Stimulated activated CD4-positive, alpha-beta T cell treated with anti-CD3 and anti-CD28 coated beads, Interleukin-4, amount 100 ng/mL, for 4 hours (primary cell): ENCODE measurements around the gene LAPTM4A.
"Not testable (repeated sequence)": the region's sequence is repeated elsewhere in the genome, so short reads cannot be mapped to it uniquely, and the experiment has no call there.

Experiments
- DNase-seq, 2 experiments: peaks; one replicate each; pipeline ENCODE4 v3.0.0-alpha.2; 2020

LAPTM4A gene

GRCh38 chr2:20050104-20050645 is 1.3 kb downstream of the LAPTM4A start:
- DNase-seq: no peak

DNA sequence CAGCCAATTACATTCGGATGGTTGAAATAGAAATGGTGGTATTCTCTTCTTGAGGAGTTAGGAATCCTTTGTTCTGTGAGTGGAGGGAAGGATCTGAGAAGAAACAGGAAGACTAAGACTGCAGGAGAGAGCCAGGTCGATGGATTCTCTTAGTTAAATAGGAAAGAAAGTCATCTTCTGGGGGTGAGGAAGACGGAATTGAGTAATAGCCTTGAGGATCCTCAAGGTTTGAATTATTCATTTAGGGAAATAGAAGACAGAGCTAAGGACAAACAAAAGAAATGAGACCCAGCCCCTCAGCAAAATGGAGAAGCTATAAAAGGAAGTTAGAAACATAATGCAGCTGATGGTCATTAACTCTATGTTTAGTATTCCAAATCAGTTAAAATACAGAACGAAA is 1.8 kb downstream of the LAPTM4A start:
- DNase-seq: no peak

- DNase-seq: no peak
Measured at GRCh38 chr2:20048488-20049448, 2.7 kb downstream of the LAPTM4A start.

DNA sequence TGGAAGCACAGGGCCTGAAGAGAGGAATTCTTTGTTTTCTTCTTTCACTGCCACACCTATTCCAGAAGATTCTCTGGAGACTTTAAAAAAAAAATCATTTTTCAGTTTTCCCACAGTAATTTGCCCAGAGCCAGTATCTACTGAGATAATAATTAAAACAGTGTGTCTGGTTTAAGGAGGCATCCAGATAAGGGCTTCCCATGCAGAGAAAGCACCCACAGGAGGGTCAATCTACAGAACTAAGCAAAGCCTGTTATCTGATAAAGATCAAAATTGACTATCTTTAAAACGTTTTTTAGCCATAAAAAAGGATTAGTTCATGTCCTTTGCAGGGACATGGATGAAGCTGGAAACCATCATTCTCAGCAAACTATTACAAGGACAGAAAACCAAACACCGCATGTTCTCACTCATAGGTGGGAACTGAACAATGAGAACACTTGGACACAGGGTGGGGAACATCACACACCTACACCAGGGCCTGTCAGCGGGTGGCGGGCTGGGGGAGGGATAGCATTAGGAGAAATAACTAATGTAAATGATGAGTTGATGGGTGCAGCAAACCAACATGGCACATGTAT is 5.6 kb downstream of the LAPTM4A start:
- not testable (repeated sequence) for DNase-seq

DNA sequence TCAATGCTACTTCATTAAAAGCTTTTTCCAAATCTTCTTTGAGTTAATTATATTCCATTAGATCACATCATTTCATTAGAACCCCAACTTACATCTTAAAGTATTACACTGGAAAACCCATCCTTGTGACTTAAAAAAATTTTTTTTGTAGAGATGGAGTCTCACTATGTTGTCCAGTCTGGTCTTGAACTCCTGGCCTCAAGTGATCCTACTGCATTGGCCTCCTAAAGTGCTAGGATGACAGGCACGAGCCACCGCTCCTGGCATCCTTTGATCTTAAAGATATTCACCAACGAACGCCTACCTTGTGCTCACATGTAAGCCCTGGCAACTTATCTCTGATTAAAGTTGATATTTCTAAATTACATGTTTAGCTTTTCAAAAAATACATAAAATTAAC is 6.7 kb downstream of the LAPTM4A start:
- DNase-seq: no peak

- no peak for DNase-seq
Measured at GRCh38 chr2:20042531-20042930, 8.9 kb downstream of the LAPTM4A start.

GRCh38 chr2:20040489-20041172 is 10.8 kb downstream of the LAPTM4A start:
- no peak for DNase-seq

DNA sequence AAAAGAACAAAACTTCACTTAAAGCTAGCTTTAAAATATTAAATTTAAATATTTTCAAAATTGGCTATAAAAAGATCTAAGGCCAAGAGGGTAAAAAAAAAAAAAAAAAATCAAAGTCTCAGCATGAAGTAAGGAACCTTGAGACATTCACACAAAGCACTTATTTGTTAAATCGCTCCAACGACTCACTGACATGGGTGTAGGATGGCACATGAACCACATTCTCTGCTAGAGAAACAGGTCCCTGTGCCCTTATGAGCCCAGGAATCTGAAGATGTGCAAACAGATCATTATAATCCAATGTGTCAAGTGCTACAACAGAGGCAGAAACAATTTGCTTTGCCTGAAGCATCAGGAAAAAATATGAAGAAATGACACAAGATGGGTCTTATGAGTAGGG is 13.8 kb downstream of the LAPTM4A start:
- no peak for DNase-seq

- no peak for DNase-seq
Measured at GRCh38 chr2:20035955-20036666, 15.3 kb downstream of the LAPTM4A start.

- no peak for DNase-seq
Measured at GRCh38 chr2:20034821-20035220, 16.6 kb downstream of the LAPTM4A start.

GRCh38 chr2:20034218-20034617 is 17.2 kb downstream of the LAPTM4A start:
- DNase-seq: no peak

DNA sequence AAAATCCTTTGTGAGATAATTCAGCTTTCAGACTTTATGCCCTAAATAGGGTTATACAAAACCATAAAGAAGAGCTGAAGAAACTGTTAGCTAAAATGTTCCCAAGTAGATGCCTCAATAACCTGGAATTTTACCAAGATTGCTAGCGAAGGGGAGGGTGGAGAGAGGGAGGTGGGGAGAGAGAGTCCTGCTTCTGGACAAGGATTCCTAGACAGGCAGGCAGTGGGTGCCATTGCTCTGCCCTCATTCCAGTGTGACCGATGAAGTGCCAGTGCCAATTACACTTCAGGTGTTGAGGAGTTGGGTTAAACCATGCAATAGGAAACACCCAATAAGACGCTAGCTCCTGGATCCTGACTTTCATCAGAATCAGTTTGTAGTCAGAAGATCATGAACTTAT is 18.1 kb downstream of the LAPTM4A start:
- no peak for DNase-seq

GRCh38 chr2:20030224-20030623 is 21.2 kb downstream of the LAPTM4A start:
- DNase-seq: no peak

DNA sequence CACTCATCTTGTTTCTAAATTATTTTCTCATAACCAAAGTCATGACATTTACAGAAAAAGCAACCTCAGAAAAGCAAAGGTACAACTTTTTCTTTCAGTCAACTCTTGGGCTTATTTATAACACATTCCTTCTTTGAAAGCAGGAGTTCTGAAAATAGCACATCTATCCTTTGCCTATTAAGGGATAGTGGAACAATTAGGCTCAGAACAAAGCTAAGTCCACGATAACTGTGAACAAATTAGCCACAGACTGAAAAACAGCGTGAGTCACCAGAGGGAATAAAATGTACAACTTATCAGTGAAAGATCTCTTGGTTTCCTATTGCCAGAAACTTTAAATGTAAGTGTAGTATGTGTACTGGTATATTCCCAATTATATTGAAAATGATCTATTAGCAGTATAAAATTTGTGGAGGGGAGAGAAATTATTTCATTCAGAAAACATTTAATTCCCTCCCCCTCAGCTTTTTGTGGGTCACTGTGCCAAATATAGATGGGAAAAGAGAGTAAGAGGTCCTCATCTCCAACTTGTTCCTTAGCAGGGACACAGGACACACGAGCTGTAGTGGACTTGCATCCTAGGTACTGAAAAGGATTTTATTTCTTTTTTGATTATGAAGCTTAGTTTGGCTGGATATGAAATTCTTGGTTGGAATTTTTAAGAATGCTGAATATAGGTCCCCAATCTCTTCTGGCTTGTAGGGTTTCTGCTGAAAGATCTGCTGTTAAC is 23.6 kb downstream of the LAPTM4A start:
- no peak for DNase-seq

DNA sequence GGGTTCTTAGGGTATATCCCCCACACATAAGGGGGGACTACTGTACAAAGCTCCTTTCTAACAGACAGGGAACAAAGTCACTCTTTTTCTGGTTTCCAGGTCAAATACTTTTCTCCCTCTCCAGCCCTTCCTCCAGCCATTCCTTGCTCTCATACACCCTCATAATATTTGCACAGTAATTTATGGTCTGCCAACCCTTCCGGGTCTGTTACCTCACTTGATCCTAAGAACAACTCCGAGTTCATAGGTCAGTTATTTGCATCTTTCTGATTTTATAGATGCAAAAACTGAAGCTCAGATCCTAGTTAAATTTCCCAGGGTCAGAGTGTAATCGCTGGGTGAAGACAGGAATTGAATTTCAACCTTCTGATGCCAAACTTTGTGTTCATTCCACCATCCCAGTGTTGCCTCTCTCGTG is 24.2 kb downstream of the LAPTM4A start:
- DNase-seq: no peak

- no peak for DNase-seq
Measured at GRCh38 chr2:20025065-20025786, 26.2 kb downstream of the LAPTM4A start.

DNA sequence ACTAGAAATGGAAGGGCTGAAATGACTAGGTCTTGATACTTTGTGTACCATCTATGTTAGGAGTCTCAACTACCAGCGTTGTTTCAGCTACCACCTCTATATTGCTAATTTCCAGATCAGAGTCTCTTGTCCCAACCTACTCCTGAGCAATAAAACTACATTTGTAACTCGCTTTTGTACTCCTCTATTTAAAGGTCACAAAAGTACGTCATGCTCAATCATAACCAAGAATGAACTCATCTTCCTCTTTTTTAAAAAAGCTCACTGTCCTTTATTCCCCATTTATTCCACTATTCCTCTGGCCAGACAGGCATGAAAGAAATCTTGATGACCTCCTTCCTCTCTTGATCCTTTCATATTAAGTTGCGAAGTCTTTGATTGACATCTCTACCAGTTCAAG is 27.7 kb downstream of the LAPTM4A start:
- DNase-seq: no peak

DNA sequence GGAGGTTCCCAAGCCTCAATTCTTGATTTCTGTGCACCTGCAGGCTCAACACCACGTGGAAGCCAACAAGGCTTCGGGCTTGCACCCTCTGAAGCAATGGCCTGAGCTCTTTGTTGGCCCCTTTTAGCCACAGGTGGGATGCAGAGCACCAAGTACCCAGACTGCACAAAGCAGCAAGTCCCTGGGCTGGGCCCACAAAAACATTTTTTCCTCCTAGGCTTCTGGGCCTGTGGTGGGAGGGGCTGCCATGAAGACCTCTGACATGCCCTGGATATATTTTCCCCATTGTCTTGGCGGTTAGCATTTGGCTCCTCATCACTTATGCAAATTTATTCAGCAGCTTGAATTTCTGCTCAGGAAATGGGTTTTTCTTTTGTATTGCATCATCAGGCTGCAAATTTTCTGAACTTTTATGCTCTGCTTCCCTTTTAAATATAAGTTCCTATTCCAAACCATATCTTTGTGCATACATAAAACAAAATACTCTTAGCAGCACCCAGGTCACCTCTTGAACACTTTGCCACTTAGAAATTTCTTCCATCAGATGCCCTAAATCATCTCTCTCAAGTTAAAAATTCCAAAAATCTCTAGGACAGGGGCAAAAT is 29.9 kb downstream of the LAPTM4A start:
- no peak for DNase-seq

GRCh38 chr2:20019747-20020146 is 31.7 kb downstream of the LAPTM4A start:
- no peak for DNase-seq

DNA sequence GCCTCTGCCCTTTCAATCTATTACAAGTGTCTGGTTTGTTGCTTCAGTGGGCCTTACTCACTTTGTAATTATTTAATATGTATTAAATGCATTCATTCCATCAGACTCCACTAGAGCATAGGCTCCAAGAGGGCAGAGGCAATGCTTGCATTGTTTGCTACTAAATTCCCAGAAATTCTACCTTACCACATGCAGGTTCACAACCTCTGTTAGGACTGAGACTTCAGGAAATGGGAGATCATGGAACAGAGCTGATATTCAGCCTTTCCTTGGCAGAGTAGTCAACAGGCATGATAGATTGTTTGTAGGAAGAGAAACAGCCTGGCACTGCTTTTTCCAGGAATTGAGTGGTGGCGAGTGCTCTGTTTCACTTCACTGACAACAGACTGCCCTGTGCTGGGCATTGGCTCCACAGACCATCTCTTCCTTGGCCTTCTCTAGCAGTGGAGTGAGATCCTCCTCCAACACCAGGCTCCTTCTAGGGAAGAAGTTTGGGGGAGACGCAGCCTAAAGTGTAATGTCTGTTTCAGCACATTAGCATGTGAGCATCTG is 32.8 kb downstream of the LAPTM4A start:
- DNase-seq: no peak

DNA sequence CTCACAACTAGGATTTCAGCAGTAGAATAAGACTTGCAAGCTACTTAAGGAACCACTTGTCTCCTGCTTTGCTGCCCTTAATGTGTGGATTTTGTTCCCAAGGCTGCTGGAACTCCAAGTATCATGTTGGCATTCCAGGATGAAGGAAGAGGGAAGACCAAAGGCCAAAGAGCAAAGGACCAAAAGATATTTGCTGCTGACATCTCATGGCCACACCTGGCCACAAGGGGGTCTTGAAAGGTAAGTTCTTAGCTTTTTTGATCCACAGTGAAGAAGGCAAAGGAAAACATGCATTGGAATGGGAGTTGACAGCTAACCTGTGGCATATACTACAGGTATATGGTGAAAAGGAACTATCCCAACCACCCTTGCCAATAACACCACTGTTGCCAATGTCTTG is 35.1 kb downstream of the LAPTM4A start:
- DNase-seq: no peak
